Liver (tissue), 3 donors: ENCODE data around the gene C10orf62.

Source experiments
- FOXA1 ChIP-seq: IDR thresholded peaks from 2 replicates; pipeline ENCODE4 v1.6.1; 2016; ENCODE audit warnings: antibody characterized with exemption
- FOXA2 ChIP-seq: IDR thresholded peaks from 2 replicates; pipeline ENCODE4 v1.6.1; 2016; ENCODE audit warnings: antibody characterized with exemption
- HNF4G ChIP-seq: IDR thresholded peaks from 2 replicates; pipeline ENCODE4 v1.6.1; 2016; ENCODE audit warnings: antibody characterized with exemption
- JUND ChIP-seq, 2 donors: IDR thresholded peaks; 2 replicates each; pipeline ENCODE4 v1.6.1; 2016; ENCODE audit warnings: antibody characterized with exemption in 2 of 2
- MAX ChIP-seq: IDR thresholded peaks from 2 replicates; pipeline ENCODE4 v1.6.1; 2016; ENCODE audit warnings: antibody characterized with exemption
- NR2F2 ChIP-seq: IDR thresholded peaks from 2 replicates; pipeline ENCODE4 v1.6.1; 2016; ENCODE audit warnings: antibody characterized with exemption
- REST ChIP-seq: IDR thresholded peaks from 2 replicates; pipeline ENCODE4 v1.6.1; 2016; ENCODE audit warnings: antibody characterized with exemption, mild to moderate bottlenecking
- RXRA ChIP-seq, 2 donors: IDR thresholded peaks; 2 replicates each; pipeline ENCODE4 v1.6.1; 2017 to 2018; ENCODE audit warnings: antibody characterized with exemption in 2 of 2, mild to moderate bottlenecking in 1 of 2
- TAF1 ChIP-seq: conservative IDR thresholded peaks from 2 replicates; pipeline ENCODE4 v1.6.1; 2016; ENCODE audit warnings: antibody characterized with exemption, mild to moderate bottlenecking
- YY1 ChIP-seq: IDR thresholded peaks from 2 replicates; pipeline ENCODE4 v1.6.1; 2016; ENCODE audit warnings: antibody characterized with exemption, mild to moderate bottlenecking
- ZBTB33 ChIP-seq: IDR thresholded peaks from 2 replicates; pipeline ENCODE4 v1.6.1; 2016; ENCODE audit warnings: antibody characterized with exemption
- TF ChIP-seq, protein P1 (sequence below): fragments of 150-350 bp; IDR thresholded peaks from 2 replicates; pipeline ENCODE4 v1.5.1; 2017; ENCODE audit warnings: improper control_type of control experiment, low read depth, low read length; ENCODE audit not compliant: missing input control
- TF ChIP-seq, protein P2 (sequence below): IDR thresholded peaks from 2 replicates; pipeline ENCODE4 v1.6.1; 2016; ENCODE audit warnings: antibody characterized with exemption
- donor health status: healthy.
- donor health status: healthy.

GRCh38 chr10:97583476-97583875 lies 6.0 kb upstream of the C10orf62 start:
- TF ChIP-seq, protein P1, sequence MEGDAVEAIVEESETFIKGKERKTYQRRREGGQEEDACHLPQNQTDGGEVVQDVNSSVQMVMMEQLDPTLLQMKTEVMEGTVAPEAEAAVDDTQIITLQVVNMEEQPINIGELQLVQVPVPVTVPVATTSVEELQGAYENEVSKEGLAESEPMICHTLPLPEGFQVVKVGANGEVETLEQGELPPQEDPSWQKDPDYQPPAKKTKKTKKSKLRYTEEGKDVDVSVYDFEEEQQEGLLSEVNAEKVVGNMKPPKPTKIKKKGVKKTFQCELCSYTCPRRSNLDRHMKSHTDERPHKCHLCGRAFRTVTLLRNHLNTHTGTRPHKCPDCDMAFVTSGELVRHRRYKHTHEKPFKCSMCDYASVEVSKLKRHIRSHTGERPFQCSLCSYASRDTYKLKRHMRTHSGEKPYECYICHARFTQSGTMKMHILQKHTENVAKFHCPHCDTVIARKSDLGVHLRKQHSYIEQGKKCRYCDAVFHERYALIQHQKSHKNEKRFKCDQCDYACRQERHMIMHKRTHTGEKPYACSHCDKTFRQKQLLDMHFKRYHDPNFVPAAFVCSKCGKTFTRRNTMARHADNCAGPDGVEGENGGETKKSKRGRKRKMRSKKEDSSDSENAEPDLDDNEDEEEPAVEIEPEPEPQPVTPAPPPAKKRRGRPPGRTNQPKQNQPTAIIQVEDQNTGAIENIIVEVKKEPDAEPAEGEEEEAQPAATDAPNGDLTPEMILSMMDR = no peak
- TF ChIP-seq HNF4G (no peak), JUND (IDR thresholded peaks at IDR 0.05) (no peak), FOXA1 (no peak), REST (no peak), ZBTB33 (no peak), RXRA (IDR thresholded peaks at IDR 0.05) (no peak), TAF1 (no peak), NR2F2 (no peak), YY1 (no peak), MAX (no peak), FOXA2 (no peak)
- TF ChIP-seq, protein P2, sequence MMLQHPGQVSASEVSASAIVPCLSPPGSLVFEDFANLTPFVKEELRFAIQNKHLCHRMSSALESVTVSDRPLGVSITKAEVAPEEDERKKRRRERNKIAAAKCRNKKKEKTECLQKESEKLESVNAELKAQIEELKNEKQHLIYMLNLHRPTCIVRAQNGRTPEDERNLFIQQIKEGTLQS = no peak
